Lower leg skin (tissue), 3 donors: ENCODE data around the gene STT3A.

Source experiments
- CTCF ChIP-seq, 3 donors: fragments of 450-650 bp; IDR thresholded peaks; one replicate each; pipeline ENCODE4 v1.5.1; 2016; ENCODE audit warnings: antibody characterized with exemption in 3 of 3, mild to moderate bottlenecking in 3 of 3, moderate library complexity in 2 of 3
- POLR2A ChIP-seq, 2 donors: fragments of 450-650 bp; IDR thresholded peaks; one replicate each; pipeline ENCODE4 v1.6.1; 2016 to 2017; ENCODE audit warnings: antibody characterized with exemption in 2 of 2, mild to moderate bottlenecking in 1 of 2, moderate library complexity in 1 of 2

- TF ChIP-seq CTCF (IDR thresholded peaks at IDR 0.05) (no peak), POLR2A (IDR thresholded peaks at IDR 0.05) (no peak)
Observed at GRCh38 chr11:125587480-125587879, 5.2 kb upstream of the STT3A start.
